HG03460 (cell line): ENCODE results near the gene NDRG3.
"Not testable (repeated sequence)": the region's sequence is repeated elsewhere in the genome, so short reads cannot be mapped to it uniquely, and the experiment has no call there.

Experiments used
- ATAC-seq: cut with Tn5 transposase; IDR thresholded peaks from one replicate; pipeline ENCODE4 v1.9.1; 2021; ENCODE audit not compliant: unreplicated experiment

The NDRG3 gene

DNA sequence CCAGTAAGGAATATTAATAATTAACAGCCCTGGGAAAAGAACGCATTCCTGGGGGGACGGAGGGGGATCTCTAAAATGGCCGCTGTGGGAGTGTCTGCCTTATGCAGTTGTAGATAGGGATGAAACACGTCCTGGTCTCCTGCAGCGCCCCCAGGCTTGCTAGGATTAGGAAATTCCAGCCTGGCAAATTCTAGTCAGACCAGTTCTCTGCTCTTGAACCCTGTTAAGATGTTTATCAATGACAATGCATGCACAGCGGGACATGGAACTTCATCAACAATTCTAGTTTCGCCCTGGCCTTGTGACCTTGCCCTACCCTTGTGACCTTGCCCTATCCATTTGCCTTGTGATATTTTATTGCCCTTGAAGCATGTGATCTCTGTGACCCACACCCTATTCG, 50.4 kb downstream of the NDRG3 start:
- ATAC-seq, result not testable (repeated sequence)

DNA sequence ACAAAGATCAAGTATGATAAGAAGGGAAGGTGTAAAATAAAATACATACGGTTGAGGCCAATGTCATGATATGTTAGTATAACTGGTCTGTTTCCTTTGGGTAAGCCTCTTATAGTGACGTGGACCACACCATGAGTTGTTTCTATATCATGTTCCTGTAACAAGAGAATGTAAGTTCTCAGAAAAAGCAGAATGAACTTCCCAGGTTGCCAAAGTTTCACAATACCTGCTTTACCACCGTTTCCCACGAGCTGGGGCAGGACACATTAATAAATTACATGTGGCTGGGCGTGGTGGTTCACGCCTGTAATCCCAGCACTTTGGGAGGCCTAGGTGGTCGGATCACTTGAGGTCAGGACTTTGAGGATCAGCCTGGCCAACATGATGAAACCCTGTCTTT, 57.3 kb downstream of the NDRG3 start:
- ATAC-seq, result no peak

DNA sequence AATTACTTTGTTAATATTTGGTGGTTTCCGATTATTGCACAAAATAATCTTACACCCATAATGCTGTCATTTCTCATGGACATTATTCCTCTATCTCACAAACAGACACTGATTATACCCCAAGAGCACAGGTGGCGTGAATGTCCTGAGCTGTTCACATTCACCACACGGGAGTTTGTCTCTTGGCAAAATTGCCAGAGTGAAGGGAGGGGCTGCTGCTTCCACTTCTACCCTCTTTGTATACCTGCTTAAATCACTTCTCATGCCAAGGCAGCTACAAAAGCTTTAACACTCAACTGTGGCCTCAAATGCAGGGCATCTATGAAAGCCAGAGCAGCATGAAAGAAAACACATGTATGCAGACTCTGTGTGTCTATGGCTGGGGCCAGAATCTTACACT, 58.0 kb downstream of the NDRG3 start:
- ATAC-seq, result no peak

DNA sequence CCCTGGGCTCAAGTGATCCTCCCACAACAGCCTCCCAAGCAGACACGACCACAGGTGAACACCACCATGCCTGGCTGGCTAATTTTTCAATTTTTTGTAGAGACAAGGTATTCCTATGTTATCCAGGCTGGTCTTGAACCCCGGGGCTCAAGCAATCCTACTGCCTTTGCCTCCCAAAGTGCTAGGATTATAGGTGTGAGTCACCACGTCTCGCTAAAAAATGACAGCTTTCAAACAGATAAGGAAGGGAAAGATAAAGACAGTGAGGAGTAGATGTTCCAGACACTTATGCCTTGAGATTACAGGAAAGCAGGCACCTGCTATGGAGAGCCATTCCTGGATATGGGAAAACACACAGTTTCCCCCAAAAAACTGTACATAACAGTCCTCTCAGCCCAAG, 58.9 kb downstream of the NDRG3 start:
- ATAC-seq, result no peak

GRCh38 chr20:36686504-36686903, 59.4 kb downstream of the NDRG3 start:
- ATAC-seq, result no peak

- ATAC-seq, result no peak
Observed at GRCh38 chr20:36684747-36685146, 61.1 kb downstream of the NDRG3 start.

GRCh38 chr20:36682311-36682710, 63.6 kb downstream of the NDRG3 start:
- ATAC-seq, result no peak

DNA sequence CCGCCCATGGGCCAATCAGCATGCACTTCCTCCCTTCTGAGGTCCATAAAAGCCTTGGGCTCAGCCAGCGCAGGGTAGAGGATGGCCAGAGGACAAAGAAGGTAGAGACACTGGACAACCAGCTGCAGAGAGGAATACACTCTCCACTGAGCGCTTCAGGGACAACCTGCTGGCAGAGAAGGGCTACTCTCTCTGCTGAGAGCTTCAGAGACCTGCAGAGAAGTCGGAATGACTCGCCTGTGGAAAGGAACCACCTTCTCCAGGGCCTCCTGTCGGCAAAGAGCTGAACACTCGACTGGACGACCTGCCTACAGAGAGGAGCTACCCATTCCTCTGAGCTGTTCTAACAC, 68.5 kb downstream of the NDRG3 start:
- ATAC-seq, result no peak

- no peak for ATAC-seq
Observed at GRCh38 chr20:36676701-36677421, 69.0 kb downstream of the NDRG3 start.

DNA sequence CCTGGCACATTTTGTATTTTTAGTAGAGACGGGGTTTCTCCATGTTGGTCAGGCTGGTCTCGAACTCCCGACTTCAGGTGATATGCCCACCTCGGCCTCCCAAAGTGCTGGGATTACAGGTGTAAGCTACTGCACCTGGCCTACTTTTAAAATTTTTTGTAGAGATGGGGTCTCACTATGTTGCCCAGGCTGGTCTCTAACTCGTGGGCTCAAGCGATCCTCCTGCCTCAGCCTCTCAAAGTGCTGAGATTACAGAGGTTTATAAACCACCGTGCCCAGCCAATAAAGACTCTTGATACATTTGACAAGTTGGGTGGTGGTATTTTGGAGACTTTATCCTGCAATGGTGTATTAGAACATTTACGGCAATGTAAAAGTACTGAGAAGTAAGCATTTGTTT, 70.3 kb downstream of the NDRG3 start:
- not testable (repeated sequence) for ATAC-seq

DNA sequence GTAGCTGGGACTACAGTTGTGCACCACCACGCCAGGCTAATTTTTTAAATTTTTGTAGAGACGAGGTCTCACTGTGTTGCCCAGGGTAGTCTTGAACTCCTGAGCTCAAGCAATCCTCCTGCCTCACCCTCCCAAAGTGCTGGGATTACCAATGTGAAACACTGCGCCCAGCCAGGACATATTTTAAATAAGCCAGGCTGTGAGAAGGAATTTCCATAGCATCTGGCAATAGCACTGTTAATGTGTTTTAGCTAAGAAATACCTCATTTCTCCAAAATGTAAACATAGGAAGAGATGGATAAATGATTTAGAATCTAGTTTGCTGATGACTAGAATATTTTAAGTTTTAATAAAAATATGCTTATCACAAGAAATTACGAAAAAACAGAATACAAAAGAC, 72.9 kb downstream of the NDRG3 start:
- ATAC-seq, result no peak

- no peak for ATAC-seq
Observed at GRCh38 chr20:36670665-36671357, 75.1 kb downstream of the NDRG3 start.

DNA sequence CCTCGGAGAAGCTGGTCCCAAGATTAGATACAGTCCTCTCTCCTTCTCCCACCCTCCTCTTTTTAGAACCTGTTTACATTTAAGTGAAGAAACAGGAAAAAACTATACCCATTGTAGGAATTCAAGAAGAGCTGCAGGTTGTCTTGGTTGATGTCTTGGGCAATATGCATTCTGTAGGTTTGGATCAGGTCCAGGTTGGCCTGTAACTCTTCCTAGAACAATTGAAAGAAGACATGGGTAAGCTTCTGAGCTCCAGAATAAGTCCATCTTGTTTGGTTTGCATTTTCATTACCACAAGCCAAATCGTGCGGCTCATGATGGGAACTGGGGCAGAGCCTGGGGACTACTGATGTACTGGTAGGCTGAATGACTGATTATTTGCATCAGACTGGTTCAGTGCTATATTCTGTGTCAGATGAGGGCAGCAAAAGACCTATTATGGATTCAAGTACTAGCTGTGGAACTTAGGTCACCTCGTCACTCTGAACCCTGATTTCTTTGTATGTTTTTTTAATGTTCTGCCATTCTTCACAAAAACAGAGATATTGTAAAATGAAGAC, 79.6 kb downstream of the NDRG3 start:
- ATAC-seq, result no peak

GRCh38 chr20:36663031-36663430, 82.9 kb downstream of the NDRG3 start:
- ATAC-seq, result no peak

- no peak for ATAC-seq
Observed at GRCh38 chr20:36658300-36658699, 87.6 kb downstream of the NDRG3 start.

DNA sequence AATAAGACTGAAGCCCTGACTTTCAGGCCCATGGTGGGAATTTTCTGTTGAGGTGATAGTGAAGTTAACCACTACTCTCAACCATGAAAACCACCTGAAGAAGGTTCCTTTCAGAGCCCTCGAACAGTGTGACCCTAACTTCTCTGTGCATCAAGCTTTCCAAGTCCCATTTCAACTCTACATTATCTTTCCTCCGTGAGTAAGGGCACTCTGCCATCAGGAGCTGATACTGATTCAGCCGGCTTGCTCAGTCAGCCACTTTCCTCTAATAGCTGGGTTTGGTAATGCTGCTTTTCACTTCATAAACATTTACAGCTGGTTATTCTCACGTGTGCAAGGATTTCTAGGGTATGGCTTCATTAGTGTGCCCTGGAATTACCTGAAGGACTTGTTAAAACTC, 89.2 kb downstream of the NDRG3 start:
- ATAC-seq, result no peak

DNA sequence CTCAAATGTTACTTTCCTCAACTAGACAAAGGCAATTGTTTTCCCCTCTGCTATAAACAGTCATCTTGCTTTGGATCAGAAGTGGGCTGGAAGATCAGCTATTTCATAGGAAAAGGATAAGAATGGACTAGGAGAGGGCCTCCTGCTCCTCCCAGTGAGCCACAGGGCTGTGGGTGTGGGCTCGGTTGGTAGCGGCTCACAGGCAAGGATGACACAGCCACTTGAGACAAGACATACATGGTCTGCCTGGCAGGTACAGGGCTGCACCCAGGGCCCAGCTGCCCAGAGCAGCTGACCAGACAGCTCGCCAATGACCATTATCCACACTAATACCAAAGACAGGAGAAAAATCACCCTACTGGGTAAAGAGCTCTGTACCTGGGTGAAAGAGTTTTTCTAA, 90.9 kb downstream of the NDRG3 start:
- ATAC-seq, result no peak

DNA sequence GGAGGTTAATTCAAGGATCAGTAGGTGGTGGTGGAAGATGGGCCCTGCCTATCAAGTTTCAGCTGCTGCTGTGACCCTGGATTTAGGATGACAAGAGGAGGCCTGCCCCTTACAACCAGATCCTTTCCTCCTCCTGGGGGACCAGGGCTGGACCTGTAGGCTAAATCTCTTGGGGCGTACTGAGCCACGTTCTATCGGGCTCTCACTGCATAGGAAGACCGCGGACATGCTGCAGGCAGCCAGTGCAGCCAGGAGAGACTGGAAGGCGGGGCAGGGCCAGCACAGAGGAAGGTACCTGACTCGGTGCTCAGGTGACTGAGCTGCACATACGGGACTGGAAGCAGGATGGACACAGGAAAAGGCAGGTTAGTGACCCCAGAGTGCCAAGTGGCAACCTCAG, 91.4 kb downstream of the NDRG3 start:
- ATAC-seq, result no peak

GRCh38 chr20:36653456-36653855, 92.4 kb downstream of the NDRG3 start:
- ATAC-seq, result no peak

- ATAC-seq, result no peak
Observed at GRCh38 chr20:36647196-36648121, 98.4 kb downstream of the NDRG3 start.

DNA sequence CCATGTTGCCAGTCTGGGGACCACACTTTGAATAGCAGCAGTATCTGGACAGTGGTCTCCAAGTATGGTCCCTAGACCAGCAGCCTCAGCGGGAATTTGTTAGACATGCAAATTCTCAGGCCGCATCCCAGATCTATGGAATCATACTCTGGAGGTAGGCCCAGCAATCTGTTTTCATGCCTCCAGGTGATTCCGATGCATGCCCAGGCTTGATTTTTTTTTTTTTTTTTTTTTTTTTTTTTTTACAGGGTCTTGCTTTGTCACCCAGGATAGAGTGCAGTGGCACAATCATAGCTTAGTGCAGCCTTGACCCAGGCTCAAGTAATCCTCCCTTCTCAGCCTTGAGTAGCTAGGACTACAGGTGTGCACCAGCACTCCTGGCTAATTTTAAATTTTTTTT, 99.2 kb downstream of the NDRG3 start:
- ATAC-seq, result no peak
